ENCODE data around the gene CDH20.

GRCh38 chr18:61583548-61583947 is 250.3 kb downstream of the CDH20 start:
- TF ChIP-seq, protein P1, sequence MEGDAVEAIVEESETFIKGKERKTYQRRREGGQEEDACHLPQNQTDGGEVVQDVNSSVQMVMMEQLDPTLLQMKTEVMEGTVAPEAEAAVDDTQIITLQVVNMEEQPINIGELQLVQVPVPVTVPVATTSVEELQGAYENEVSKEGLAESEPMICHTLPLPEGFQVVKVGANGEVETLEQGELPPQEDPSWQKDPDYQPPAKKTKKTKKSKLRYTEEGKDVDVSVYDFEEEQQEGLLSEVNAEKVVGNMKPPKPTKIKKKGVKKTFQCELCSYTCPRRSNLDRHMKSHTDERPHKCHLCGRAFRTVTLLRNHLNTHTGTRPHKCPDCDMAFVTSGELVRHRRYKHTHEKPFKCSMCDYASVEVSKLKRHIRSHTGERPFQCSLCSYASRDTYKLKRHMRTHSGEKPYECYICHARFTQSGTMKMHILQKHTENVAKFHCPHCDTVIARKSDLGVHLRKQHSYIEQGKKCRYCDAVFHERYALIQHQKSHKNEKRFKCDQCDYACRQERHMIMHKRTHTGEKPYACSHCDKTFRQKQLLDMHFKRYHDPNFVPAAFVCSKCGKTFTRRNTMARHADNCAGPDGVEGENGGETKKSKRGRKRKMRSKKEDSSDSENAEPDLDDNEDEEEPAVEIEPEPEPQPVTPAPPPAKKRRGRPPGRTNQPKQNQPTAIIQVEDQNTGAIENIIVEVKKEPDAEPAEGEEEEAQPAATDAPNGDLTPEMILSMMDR (conservative IDR thresholded peaks at IDR 0.05; ENCODE audit: low read length), result no peak
- TF ChIP-seq EZH2phosphoT487 (IDR thresholded peaks at IDR 0.05; ENCODE audit: borderline replicate concordance, low read depth, low read length), result no peak
